Measurements from ENCODE around the gene MALSU1.

DNA sequence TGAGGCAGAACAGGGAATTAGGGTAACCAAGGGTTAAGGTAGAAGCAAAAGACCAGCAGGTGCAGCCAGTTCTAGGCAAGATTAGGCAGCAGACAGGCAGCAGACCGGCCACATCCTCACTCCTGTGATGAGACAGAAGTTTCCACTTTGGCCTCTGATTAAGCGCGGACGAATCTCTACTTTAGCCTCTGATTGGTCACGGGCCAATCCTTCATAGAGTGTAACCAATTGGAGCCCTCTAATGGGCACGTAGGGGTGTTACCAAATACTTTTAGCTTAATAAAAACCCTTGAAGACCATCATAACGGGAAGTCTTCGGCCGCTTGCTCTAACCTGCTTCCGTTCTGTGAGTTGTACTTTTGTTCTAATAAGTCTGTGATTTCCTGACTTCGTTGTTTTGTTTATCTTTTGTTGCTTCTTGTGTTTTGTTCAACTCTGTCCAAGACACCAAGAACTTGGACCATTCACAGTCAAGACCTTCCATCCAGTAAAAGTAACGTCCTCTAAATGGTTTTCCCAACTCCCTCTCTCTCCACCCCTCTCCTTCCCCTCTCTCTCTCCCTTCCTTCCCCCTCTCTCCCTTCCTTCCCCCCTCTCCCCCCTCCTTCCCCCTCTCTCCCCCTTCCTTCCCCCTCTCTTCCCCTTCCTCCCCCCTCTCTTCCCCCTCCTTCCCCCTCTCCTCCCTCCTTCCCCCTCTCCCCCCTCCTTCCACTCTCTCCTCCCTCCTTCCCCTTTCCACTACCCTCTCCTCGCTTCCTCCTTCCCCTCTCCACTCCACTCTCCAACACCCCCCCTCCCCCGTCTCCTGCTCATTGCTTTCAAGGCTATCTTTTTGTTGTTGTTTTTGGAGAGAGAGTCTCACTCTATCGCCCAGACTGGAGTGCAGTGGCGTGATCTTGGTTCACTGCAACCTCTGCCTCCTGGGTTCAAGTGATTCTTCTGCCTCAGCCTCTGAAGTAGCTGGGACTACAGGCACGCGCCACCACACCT, 13.2 kb upstream of the MALSU1 start:
- TF ChIP-seq EZH2phosphoT487 (IDR thresholded peaks at IDR 0.05; ENCODE audit: low read depth, severe bottlenecking, unreplicated experiment): no peak
- TF ChIP-seq, protein P1, sequence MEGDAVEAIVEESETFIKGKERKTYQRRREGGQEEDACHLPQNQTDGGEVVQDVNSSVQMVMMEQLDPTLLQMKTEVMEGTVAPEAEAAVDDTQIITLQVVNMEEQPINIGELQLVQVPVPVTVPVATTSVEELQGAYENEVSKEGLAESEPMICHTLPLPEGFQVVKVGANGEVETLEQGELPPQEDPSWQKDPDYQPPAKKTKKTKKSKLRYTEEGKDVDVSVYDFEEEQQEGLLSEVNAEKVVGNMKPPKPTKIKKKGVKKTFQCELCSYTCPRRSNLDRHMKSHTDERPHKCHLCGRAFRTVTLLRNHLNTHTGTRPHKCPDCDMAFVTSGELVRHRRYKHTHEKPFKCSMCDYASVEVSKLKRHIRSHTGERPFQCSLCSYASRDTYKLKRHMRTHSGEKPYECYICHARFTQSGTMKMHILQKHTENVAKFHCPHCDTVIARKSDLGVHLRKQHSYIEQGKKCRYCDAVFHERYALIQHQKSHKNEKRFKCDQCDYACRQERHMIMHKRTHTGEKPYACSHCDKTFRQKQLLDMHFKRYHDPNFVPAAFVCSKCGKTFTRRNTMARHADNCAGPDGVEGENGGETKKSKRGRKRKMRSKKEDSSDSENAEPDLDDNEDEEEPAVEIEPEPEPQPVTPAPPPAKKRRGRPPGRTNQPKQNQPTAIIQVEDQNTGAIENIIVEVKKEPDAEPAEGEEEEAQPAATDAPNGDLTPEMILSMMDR (IDR thresholded peaks at IDR 0.05; ENCODE audit: poor library complexity): no peak
- no peak for TF ChIP-seq EZH2 (IDR thresholded peaks at IDR 0.05; ENCODE audit: borderline replicate concordance)

Data from hepatocyte (in vitro differentiated cells).